ENCODE results near the gene LAMA2. TPM values are rescaled to one million over a fixed set of nuclear protein-coding genes. Genes with fewer than 3 reads are reported as not detected.

LAMA2 gene
- total and polyA plus RNA-seq, 2 of the 13 experiments (the other 11 are each of a cell fraction or from before 2014, with no cell fraction given), result 0.11 to 0.28 TPM

DNA sequence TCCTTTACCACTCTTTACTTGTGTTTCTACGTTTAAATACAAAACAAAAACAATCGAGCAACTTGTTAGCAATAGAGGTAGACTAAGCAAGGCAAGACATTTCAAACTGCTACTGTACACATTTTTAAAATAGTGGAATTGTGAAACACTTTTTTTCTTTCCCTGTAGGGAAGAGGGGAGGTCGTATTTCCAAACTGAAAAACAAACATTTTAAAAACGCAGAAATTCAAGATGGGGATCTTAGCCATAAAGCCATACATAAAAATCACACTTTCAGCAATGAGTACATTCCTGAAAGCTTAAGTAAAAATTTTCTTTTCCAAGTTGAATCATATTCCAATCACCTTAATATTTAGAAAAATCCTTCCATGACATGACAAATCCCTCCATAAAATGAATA lies 267.6 kb downstream of the LAMA2 start:
- CTCF ChIA-PET (ENCODE audit: low intra/inter-chr PET ratio, low total read pairs), result no interaction called here
- H3K9ac ChIP-seq (ENCODE audit: insufficient read depth, low read depth, low read length), result no peak overlapping the region
- H3K9me3 ChIP-seq (ENCODE audit: low read length), result no peaks in the 10 kb centered on the region
- no peaks in the 10 kb centered on the region for H3K27me3 ChIP-seq (ENCODE audit: control insufficient read depth in 1 of 2, insufficient read depth in 2 of 2, low read length in 2 of 2)
- intact Hi-C loops (cut with micrococcal nuclease; ENCODE audit: unreplicated experiment), result no loop called here
- no peaks in the 10 kb centered on the region for H4K20me1 ChIP-seq (ENCODE audit: insufficient read depth, low read length)
- H3K27ac ChIP-seq (ENCODE audit: extremely low read length, insufficient read depth, low read length), result no peak overlapping the region
- no peak overlapping the region for H2AFZ ChIP-seq (ENCODE audit: low read length)
- no peak overlapping the region for H3K4me3 ChIP-seq (replicated peaks in 1 of 3; ENCODE audit: insufficient read depth in 1 of 3, low read depth in 2 of 3, low read length in 3 of 3)
- POLR2A ChIA-PET, result no interaction called here
- no peak for ATAC-seq
- in situ Hi-C loops (cut with HindIII; ENCODE audit: extremely low pct_ligation_motif_present, low pct_unique_long_range_greater_than_20kb), result no loop called here
- no peak overlapping the region for H3K4me2 ChIP-seq (ENCODE audit: low read depth, low read length)
- H3K79me2 ChIP-seq (ENCODE audit: insufficient read depth, low read length), result no peaks in the 10 kb centered on the region
- no TSS peak for BruUV-seq (replicated peaks)
- no peak for DNase-seq (ENCODE audit: low spot score)
- under 1% methylated on average over 4 of the region's 4 CpGs for WGBS (ENCODE audit: low lambda C conversion rate)
- no peak for FAIRE-seq
- H3K4me1 ChIP-seq (ENCODE audit: insufficient read depth, low read length), result no peaks in the 10 kb centered on the region
- H3K36me3 ChIP-seq (replicated peaks in 1 of 2; ENCODE audit: control insufficient read depth in 1 of 2, insufficient read depth in 2 of 2, low read length in 2 of 2), result no peaks in the 10 kb centered on the region
- TF ChIP-seq PCBP1 (IDR thresholded peaks at IDR 0.05; ENCODE audit: borderline replicate concordance, low read depth, low read length) (no peak), AKAP8 (CRISPR knock-in tag; IDR thresholded peaks at IDR 0.05) (no peak), REPIN1 (CRISPR knock-in tag; IDR thresholded peaks at IDR 0.05; ENCODE audit: borderline replicate concordance, low read depth) (no peak), BRD4 (CRISPR knock-in tag; IDR thresholded peaks at IDR 0.05) (no peak), ZNF83 (CRISPR knock-in tag; IDR thresholded peaks at IDR 0.05; ENCODE audit: borderline replicate concordance) (no peak), NONO (IDR thresholded peaks at IDR 0.05) (no peak), NONO (CRISPR knock-in tag; conservative IDR thresholded peaks at IDR 0.05) (no peak), U2AF1 (optimal IDR thresholded peaks at IDR 0.05; ENCODE audit: low read depth, low read length) (no peak), ZNF30 (CRISPR knock-in tag; IDR thresholded peaks at IDR 0.05) (no peak), NFE2 (CRISPR knock-in tag; IDR thresholded peaks at IDR 0.05) (no peak), TMF1 (CRISPR knock-in tag; IDR thresholded peaks at IDR 0.05; ENCODE audit: low read depth) (no peak), HOXD1 (CRISPR knock-in tag; IDR thresholded peaks at IDR 0.05) (no peak), RXRB (CRISPR knock-in tag; IDR thresholded peaks at IDR 0.05; ENCODE audit: borderline replicate concordance) (no peak), RBAK (CRISPR knock-in tag; IDR thresholded peaks at IDR 0.05) (no peak)
- TF ChIP-seq, protein P1, sequence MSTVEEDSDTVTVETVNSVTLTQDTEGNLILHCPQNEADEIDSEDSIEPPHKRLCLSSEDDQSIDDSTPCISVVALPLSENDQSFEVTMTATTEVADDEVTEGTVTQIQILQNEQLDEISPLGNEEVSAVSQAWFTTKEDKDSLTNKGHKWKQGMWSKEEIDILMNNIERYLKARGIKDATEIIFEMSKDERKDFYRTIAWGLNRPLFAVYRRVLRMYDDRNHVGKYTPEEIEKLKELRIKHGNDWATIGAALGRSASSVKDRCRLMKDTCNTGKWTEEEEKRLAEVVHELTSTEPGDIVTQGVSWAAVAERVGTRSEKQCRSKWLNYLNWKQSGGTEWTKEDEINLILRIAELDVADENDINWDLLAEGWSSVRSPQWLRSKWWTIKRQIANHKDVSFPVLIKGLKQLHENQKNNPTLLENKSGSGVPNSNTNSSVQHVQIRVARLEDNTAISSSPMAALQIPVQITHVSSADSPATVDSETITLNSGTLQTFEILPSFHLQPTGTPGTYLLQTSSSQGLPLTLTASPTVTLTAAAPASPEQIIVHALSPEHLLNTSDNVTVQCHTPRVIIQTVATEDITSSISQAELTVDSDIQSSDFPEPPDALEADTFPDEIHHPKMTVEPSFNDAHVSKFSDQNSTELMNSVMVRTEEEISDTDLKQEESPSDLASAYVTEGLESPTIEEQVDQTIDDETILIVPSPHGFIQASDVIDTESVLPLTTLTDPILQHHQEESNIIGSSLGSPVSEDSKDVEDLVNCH (CRISPR knock-in tag; IDR thresholded peaks at IDR 0.05), result no peak
- TF ChIP-seq, protein P2, sequence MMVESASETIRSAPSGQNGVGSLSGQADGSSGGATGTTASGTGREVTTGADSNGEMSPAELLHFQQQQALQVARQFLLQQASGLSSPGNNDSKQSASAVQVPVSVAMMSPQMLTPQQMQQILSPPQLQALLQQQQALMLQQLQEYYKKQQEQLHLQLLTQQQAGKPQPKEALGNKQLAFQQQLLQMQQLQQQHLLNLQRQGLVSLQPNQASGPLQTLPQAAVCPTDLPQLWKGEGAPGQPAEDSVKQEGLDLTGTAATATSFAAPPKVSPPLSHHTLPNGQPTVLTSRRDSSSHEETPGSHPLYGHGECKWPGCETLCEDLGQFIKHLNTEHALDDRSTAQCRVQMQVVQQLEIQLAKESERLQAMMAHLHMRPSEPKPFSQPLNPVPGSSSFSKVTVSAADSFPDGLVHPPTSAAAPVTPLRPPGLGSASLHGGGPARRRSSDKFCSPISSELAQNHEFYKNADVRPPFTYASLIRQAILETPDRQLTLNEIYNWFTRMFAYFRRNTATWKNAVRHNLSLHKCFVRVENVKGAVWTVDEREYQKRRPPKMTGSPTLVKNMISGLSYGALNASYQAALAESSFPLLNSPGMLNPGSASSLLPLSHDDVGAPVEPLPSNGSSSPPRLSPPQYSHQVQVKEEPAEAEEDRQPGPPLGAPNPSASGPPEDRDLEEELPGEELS (CRISPR knock-in tag; IDR thresholded peaks at IDR 0.05), result no peak
- TF ChIP-seq, protein P3, sequence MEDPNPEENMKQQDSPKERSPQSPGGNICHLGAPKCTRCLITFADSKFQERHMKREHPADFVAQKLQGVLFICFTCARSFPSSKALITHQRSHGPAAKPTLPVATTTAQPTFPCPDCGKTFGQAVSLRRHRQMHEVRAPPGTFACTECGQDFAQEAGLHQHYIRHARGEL (CRISPR knock-in tag; IDR thresholded peaks at IDR 0.05), result no peak
- TF ChIP-seq, protein P4, sequence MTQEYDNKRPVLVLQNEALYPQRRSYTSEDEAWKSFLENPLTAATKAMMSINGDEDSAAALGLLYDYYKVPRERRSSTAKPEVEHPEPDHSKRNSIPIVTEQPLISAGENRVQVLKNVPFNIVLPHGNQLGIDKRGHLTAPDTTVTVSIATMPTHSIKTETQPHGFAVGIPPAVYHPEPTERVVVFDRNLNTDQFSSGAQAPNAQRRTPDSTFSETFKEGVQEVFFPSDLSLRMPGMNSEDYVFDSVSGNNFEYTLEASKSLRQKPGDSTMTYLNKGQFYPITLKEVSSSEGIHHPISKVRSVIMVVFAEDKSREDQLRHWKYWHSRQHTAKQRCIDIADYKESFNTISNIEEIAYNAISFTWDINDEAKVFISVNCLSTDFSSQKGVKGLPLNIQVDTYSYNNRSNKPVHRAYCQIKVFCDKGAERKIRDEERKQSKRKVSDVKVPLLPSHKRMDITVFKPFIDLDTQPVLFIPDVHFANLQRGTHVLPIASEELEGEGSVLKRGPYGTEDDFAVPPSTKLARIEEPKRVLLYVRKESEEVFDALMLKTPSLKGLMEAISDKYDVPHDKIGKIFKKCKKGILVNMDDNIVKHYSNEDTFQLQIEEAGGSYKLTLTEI (CRISPR knock-in tag; conservative IDR thresholded peaks at IDR 0.05), result no peak

Measured in HepG2 (cell line).